NCI-H146 treated with DMSO at 0.1 percent for 48 hours (cell line): Measurements from ENCODE around the gene PPP3CA.

Source experiments
- DNase-seq: peaks from one replicate; lab custom pipeline; 2025; ENCODE audit not compliant: unreplicated experiment; lab: John Stamatoyannopoulos, UW

PPP3CA gene

GRCh38 chr4:100977746-100978397 is 369.5 kb downstream of the PPP3CA start:
- DNase-seq: no peak

DNA sequence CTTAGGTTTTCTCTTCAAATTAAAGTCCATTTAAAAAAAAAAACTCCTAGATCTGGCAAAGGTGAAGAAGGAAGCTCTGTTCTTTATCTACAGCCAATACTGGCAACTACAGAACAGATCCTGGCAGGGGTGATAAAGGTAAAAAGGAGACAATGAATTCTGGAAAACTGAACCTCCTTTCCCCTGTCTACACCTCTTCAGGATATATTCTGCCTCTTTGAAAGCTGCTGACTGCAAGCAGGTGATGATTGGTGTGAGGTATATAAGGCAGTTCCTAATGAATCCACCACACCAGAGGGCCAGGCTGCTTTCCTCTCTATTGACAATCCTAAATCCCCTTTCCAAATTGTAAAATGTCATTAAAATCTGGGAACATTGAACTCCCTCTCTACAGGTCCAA is 370.1 kb downstream of the PPP3CA start:
- no peak for DNase-seq
